ENCODE data around the gene HIVEP2. TPM values are rescaled to one million over a fixed set of nuclear protein-coding genes. Genes with fewer than 3 reads are reported as not detected.

The HIVEP2 gene
- total RNA-seq, 1 experiment from 2014 or later, result 8.8 TPM

GRCh38 chr6:142821164-142821716 is 123.7 kb downstream of the HIVEP2 start:
- DNase-seq (ENCODE audit: low read depth), result no peak

GRCh38 chr6:142820338-142821051 is 124.5 kb downstream of the HIVEP2 start:
- DNase-seq (ENCODE audit: low read depth), result no peak

- peak; percentile 42 for DNase-seq (ENCODE audit: low read depth)
Observed at GRCh38 chr6:142819603-142820337, 125.2 kb downstream of the HIVEP2 start.

- DNase-seq (ENCODE audit: low read depth), result no peak
Observed at GRCh38 chr6:142816486-142816885, 128.5 kb downstream of the HIVEP2 start.

- no peak for DNase-seq (ENCODE audit: low read depth)
Observed at GRCh38 chr6:142816031-142816430, 128.9 kb downstream of the HIVEP2 start.

- DNase-seq (ENCODE audit: low read depth), result no peak
Observed at GRCh38 chr6:142811923-142812322, 133.1 kb downstream of the HIVEP2 start.

- peak; percentile 11 for DNase-seq (ENCODE audit: low read depth)
Observed at GRCh38 chr6:142810952-142811514, 133.9 kb downstream of the HIVEP2 start.

GRCh38 chr6:142809947-142810346 is 135.0 kb downstream of the HIVEP2 start:
- DNase-seq (ENCODE audit: low read depth), result no peak

GRCh38 chr6:142808405-142809061 is 136.4 kb downstream of the HIVEP2 start:
- no peak for DNase-seq (ENCODE audit: low read depth)

GRCh38 chr6:142805042-142805441 is 139.9 kb downstream of the HIVEP2 start:
- no peak for DNase-seq (ENCODE audit: low read depth)

- DNase-seq (ENCODE audit: low read depth), result no peak
Observed at GRCh38 chr6:142804490-142804889, 140.5 kb downstream of the HIVEP2 start.

GRCh38 chr6:142803495-142804058 is 141.4 kb downstream of the HIVEP2 start:
- DNase-seq (ENCODE audit: low read depth), result no peak

- DNase-seq (ENCODE audit: low read depth), result no peak
Observed at GRCh38 chr6:142803032-142803431, 141.9 kb downstream of the HIVEP2 start.

GRCh38 chr6:142802124-142802523 is 142.9 kb downstream of the HIVEP2 start:
- DNase-seq (ENCODE audit: low read depth), result peak; percentile 95

GRCh38 chr6:142800240-142800639 is 144.7 kb downstream of the HIVEP2 start:
- DNase-seq (ENCODE audit: low read depth), result no peak

- DNase-seq (ENCODE audit: low read depth), result no peak
Observed at GRCh38 chr6:142799639-142800038, 145.3 kb downstream of the HIVEP2 start.

GRCh38 chr6:142797159-142797558 is 147.8 kb downstream of the HIVEP2 start:
- DNase-seq (ENCODE audit: low read depth), result no peak

- DNase-seq (ENCODE audit: low read depth), result no peak
Observed at GRCh38 chr6:142796571-142796970, 148.4 kb downstream of the HIVEP2 start.

- no peak for DNase-seq (ENCODE audit: low read depth)
Observed at GRCh38 chr6:142796024-142796423, 149.0 kb downstream of the HIVEP2 start.

- no peak for DNase-seq (ENCODE audit: low read depth)
Observed at GRCh38 chr6:142794424-142794823, 150.6 kb downstream of the HIVEP2 start.

GRCh38 chr6:142790257-142790656 is 154.7 kb downstream of the HIVEP2 start:
- no peak for DNase-seq (ENCODE audit: low read depth)

- no peak for DNase-seq (ENCODE audit: low read depth)
Observed at GRCh38 chr6:142787422-142787821, 157.6 kb downstream of the HIVEP2 start.
